Right renal pelvis (tissue), 4 donors: ENCODE measurements around the gene EXO1. TPM values are rescaled to one million over a fixed set of nuclear protein-coding genes. Genes with fewer than 3 reads are reported as not detected.
"Not testable (repeated sequence)": the region's sequence is repeated elsewhere in the genome, so short reads cannot be mapped to it uniquely, and the experiment has no call there.

Source experiments
- DNase-seq, 4 donors: peaks; one replicate each; pipeline ENCODE4 v3.0.0-alpha.2; 2013; ENCODE audit warnings: low read depth in 4 of 4, low spot score in 3 of 4, missing footprints in 1 of 4
- polyA plus RNA-seq, 4 donors: library from polyadenylated mRNA; unstranded; fragments of 120-200 nt; gene quantifications; one replicate each; pipeline ENCODE4 v1.2.1, GENCODE V29; 2013; ENCODE audit not compliant: insufficient read length in 4 of 4

EXO1 gene
- polyA plus RNA-seq, 4 donors = 10.6 to 14.0 (median 13.2) TPM

GRCh38 chr1:241834733-241835377 is 13.1 kb upstream of the EXO1 start:
- peak in 3 of 4 donors; percentile 10 to 14 (median 12) for DNase-seq

GRCh38 chr1:241836941-241837340 is 11.1 kb upstream of the EXO1 start:
- no peak for DNase-seq

- DNase-seq = no peak
Observed at GRCh38 chr1:241837416-241837815, 10.6 kb upstream of the EXO1 start.

- no peak for DNase-seq
Observed at GRCh38 chr1:241837901-241838300, 10.1 kb upstream of the EXO1 start.

GRCh38 chr1:241838897-241839296 is 9.1 kb upstream of the EXO1 start:
- DNase-seq = no peak

GRCh38 chr1:241839369-241839979 is 8.5 kb upstream of the EXO1 start:
- no peak for DNase-seq

GRCh38 chr1:241840164-241840563 is 7.8 kb upstream of the EXO1 start:
- DNase-seq = no peak

GRCh38 chr1:241841691-241842090 is 6.3 kb upstream of the EXO1 start:
- no peak for DNase-seq

- no peak for DNase-seq
Observed at GRCh38 chr1:241842565-241842964, 5.4 kb upstream of the EXO1 start.

- no peak for DNase-seq
Observed at GRCh38 chr1:241844593-241844992, 3.4 kb upstream of the EXO1 start.

- DNase-seq = no peak
Observed at GRCh38 chr1:241846375-241846774, 1.6 kb upstream of the EXO1 start.

GRCh38 chr1:241846862-241847539 is 1.0 kb upstream of the EXO1 start:
- no peak for DNase-seq

GRCh38 chr1:241847540-241847795 is 536 bp upstream of the EXO1 start:
- DNase-seq = no peak

- DNase-seq = no peak
Observed at GRCh38 chr1:241848686-241849344, 811 bp downstream of the EXO1 start.

- no peak for DNase-seq
Observed at GRCh38 chr1:241849345-241849695, 1.3 kb downstream of the EXO1 start.

GRCh38 chr1:241855545-241856140 is 7.6 kb downstream of the EXO1 start:
- not testable (repeated sequence) for DNase-seq

- DNase-seq = no peak
Observed at GRCh38 chr1:241857131-241857530, 9.1 kb downstream of the EXO1 start.

GRCh38 chr1:241860922-241861321 is 12.9 kb downstream of the EXO1 start:
- no peak for DNase-seq

- no peak for DNase-seq
Observed at GRCh38 chr1:241869022-241869421, 21.0 kb downstream of the EXO1 start.

- no peak for DNase-seq
Observed at GRCh38 chr1:241870336-241870735, 22.3 kb downstream of the EXO1 start.

- no peak for DNase-seq
Observed at GRCh38 chr1:241870746-241871430, 22.9 kb downstream of the EXO1 start.
